Mesendoderm (in vitro differentiated cells): ENCODE results near the gene PDE11A.
A peak's percentile ranks its signal among the peaks of the same experiment; 100 is the strongest.

Experiments
- DNase-seq: peaks from one replicate; pipeline ENCODE4 v3.0.0; 2013
- H2AK5ac ChIP-seq: 2 replicates; pipeline ENCODE4 v1.6.1; 2013; ENCODE audit warnings: low read length, inconsistent platforms
- H2BK120ac ChIP-seq: 2 replicates; pipeline ENCODE4 v1.6.1; 2013; ENCODE audit warnings: low read depth, mild to moderate bottlenecking, low read length, moderate library complexity, mixed read lengths
- H2BK15ac ChIP-seq: replicated peaks from 2 replicates; pipeline ENCODE4 v1.6.1; 2013; ENCODE audit warnings: low read depth, mild to moderate bottlenecking, moderate library complexity
- H2BK5ac ChIP-seq: 2 replicates; pipeline ENCODE4 v1.6.1; 2013; ENCODE audit warnings: low read length, inconsistent platforms
- H3K18ac ChIP-seq: 2 replicates; pipeline ENCODE4 v1.6.1; 2013; ENCODE audit warnings: mild to moderate bottlenecking, low read length, mixed read lengths
- H3K23ac ChIP-seq: one replicate; pipeline ENCODE4 v1.6.1; 2013; ENCODE audit warnings: low read length
- H3K27ac ChIP-seq: 2 replicates; pipeline ENCODE4 v1.5.1; 2013; ENCODE audit warnings: low read depth, mild to moderate bottlenecking, inconsistent platforms, low read length, moderate library complexity
- H3K27me3 ChIP-seq: 2 replicates; pipeline ENCODE4 v1.6.1; 2013; ENCODE audit warnings: low read length, control low read depth, mild to moderate bottlenecking, inconsistent platforms; ENCODE audit not compliant: insufficient read depth, poor library complexity
- H3K36me3 ChIP-seq: 2 replicates; pipeline ENCODE4 v1.6.1; 2013; ENCODE audit warnings: low read length, inconsistent platforms; ENCODE audit not compliant: control insufficient read depth, insufficient read depth
- H3K4ac ChIP-seq: one replicate; pipeline ENCODE4 v1.6.1; 2013; ENCODE audit warnings: low read depth, mild to moderate bottlenecking, low read length, moderate library complexity
- H3K4me1 ChIP-seq: 2 replicates; pipeline ENCODE4 v1.6.1; 2013; ENCODE audit warnings: low read depth, low read length, inconsistent platforms; ENCODE audit not compliant: control insufficient read depth
- H3K4me2 ChIP-seq: 2 replicates; pipeline ENCODE4 v1.6.1; 2013; ENCODE audit warnings: low read length
- H3K4me3 ChIP-seq: 2 replicates; pipeline ENCODE4 v1.5.1; 2013; ENCODE audit warnings: mild to moderate bottlenecking, low read length
- H3K56ac ChIP-seq: one replicate; pipeline ENCODE4 v1.6.1; 2013; ENCODE audit warnings: low read length
- H3K79me1 ChIP-seq: 2 replicates; pipeline ENCODE4 v1.6.1; 2013; ENCODE audit warnings: low read length, inconsistent platforms
- H3K79me2 ChIP-seq: 2 replicates; pipeline ENCODE4 v1.6.1; 2013; ENCODE audit warnings: mild to moderate bottlenecking, low read length; ENCODE audit not compliant: control insufficient read depth, insufficient read depth
- H3K9ac ChIP-seq: 2 replicates; pipeline ENCODE4 v1.6.1; 2013; ENCODE audit warnings: low read length, inconsistent platforms
- H4K5ac ChIP-seq: one replicate; pipeline ENCODE4 v1.6.1; 2013; ENCODE audit warnings: low read length
- H4K8ac ChIP-seq: one replicate; pipeline ENCODE4 v1.6.1; 2013; ENCODE audit warnings: low read depth, mild to moderate bottlenecking, control low read depth, low read length, moderate library complexity
- WGBS: extraction: QIAGEN DNeasy Blood & Tissue Kit; methylation state at CpG from one replicate; pipeline ENCODE4 v1.1.7; 2013; ENCODE audit warnings: low lambda C conversion rate, missing lambda C conversion rate; ENCODE audit not compliant: insufficient coverage; ENCODE audit errors: extremely low coverage; 5-methylcytosine and 5-hydroxymethylcytosine counted together

The PDE11A gene

GRCh38 chr2:177676636-177677035, 395.9 kb downstream of the PDE11A start:
- no peak overlapping the region for H4K5ac ChIP-seq
- H3K4me1 ChIP-seq = peaks cover 7% of the 10 kb centered on the region
- no peak for DNase-seq
- no peak overlapping the region for H2BK5ac ChIP-seq
- H3K18ac ChIP-seq = no peak overlapping the region
- H3K36me3 ChIP-seq = no peaks in the 10 kb centered on the region
- H4K8ac ChIP-seq = no peak overlapping the region
- no peak overlapping the region for H2BK120ac ChIP-seq
- no peaks in the 10 kb centered on the region for H3K79me2 ChIP-seq
- no peak overlapping the region for H3K4me2 ChIP-seq
- no peak overlapping the region for H3K4me3 ChIP-seq
- H3K4ac ChIP-seq = no peak overlapping the region
- H3K27me3 ChIP-seq = no peaks in the 10 kb centered on the region
- WGBS = no CpG with 5 or more reads among the region's 3 CpGs
- H3K79me1 ChIP-seq = no peaks in the 10 kb centered on the region
- H3K56ac ChIP-seq = peak overlapping the region; percentile 4
- no peak overlapping the region for H3K23ac ChIP-seq
- no peak overlapping the region for H3K27ac ChIP-seq
- H2AK5ac ChIP-seq = no peak overlapping the region
- no peak overlapping the region for H3K9ac ChIP-seq
- no peak overlapping the region for H2BK15ac ChIP-seq

- no peak overlapping the region for H3K56ac ChIP-seq
- H2BK120ac ChIP-seq = no peak overlapping the region
- H3K9ac ChIP-seq = no peak overlapping the region
- H2BK15ac ChIP-seq = no peak overlapping the region
- H3K18ac ChIP-seq = no peak overlapping the region
- H3K79me2 ChIP-seq = no peaks in the 10 kb centered on the region
- H3K4me3 ChIP-seq = no peak overlapping the region
- no peak overlapping the region for H3K4ac ChIP-seq
- no peaks in the 10 kb centered on the region for H3K36me3 ChIP-seq
- H3K79me1 ChIP-seq = no peaks in the 10 kb centered on the region
- no peaks in the 10 kb centered on the region for H3K27me3 ChIP-seq
- no peak overlapping the region for H3K23ac ChIP-seq
- H3K4me1 ChIP-seq = peaks cover 6% of the 10 kb centered on the region
- H2AK5ac ChIP-seq = no peak overlapping the region
- DNase-seq = no peak
- no peak overlapping the region for H2BK5ac ChIP-seq
- H4K8ac ChIP-seq = no peak overlapping the region
- no peak overlapping the region for H3K27ac ChIP-seq
- H4K5ac ChIP-seq = no peak overlapping the region
- no peak overlapping the region for H3K4me2 ChIP-seq
- WGBS = no CpG with 5 or more reads among the region's 1 CpG
These were observed 396.8 kb downstream of the PDE11A start for GRCh38 chr2:177675825-177676224.

GRCh38 chr2:177675350-177675821, 397.2 kb downstream of the PDE11A start:
- H3K4me3 ChIP-seq = no peak overlapping the region
- no peak overlapping the region for H3K18ac ChIP-seq
- H4K8ac ChIP-seq = no peak overlapping the region
- H3K27me3 ChIP-seq = no peaks in the 10 kb centered on the region
- no peak overlapping the region for H3K23ac ChIP-seq
- H3K36me3 ChIP-seq = no peaks in the 10 kb centered on the region
- H3K79me2 ChIP-seq = no peaks in the 10 kb centered on the region
- H3K79me1 ChIP-seq = no peaks in the 10 kb centered on the region
- H4K5ac ChIP-seq = no peak overlapping the region
- H3K9ac ChIP-seq = no peak overlapping the region
- H2BK5ac ChIP-seq = no peak overlapping the region
- WGBS = no CpG with 5 or more reads among the region's 6 CpGs
- H3K4me1 ChIP-seq = peaks cover 6% of the 10 kb centered on the region
- no peak overlapping the region for H3K56ac ChIP-seq
- H3K4me2 ChIP-seq = no peak overlapping the region
- DNase-seq = no peak
- no peak overlapping the region for H3K4ac ChIP-seq
- H2BK120ac ChIP-seq = no peak overlapping the region
- H3K27ac ChIP-seq = no peak overlapping the region
- no peak overlapping the region for H2AK5ac ChIP-seq
- H2BK15ac ChIP-seq = no peak overlapping the region

GRCh38 chr2:177673602-177674595, 398.7 kb downstream of the PDE11A start:
- H2BK5ac ChIP-seq = no peak overlapping the region
- no peak overlapping the region for H4K8ac ChIP-seq
- H3K4ac ChIP-seq = no peak overlapping the region
- H3K27ac ChIP-seq = no peak overlapping the region
- no peak overlapping the region for H2BK120ac ChIP-seq
- no peak overlapping the region for H3K4me3 ChIP-seq
- H3K23ac ChIP-seq = no peak overlapping the region
- H2BK15ac ChIP-seq = no peak overlapping the region
- no peaks in the 10 kb centered on the region for H3K27me3 ChIP-seq
- no peak overlapping the region for H4K5ac ChIP-seq
- H3K4me2 ChIP-seq = no peak overlapping the region
- no peak for DNase-seq
- no peaks in the 10 kb centered on the region for H3K4me1 ChIP-seq
- H3K18ac ChIP-seq = no peak overlapping the region
- H2AK5ac ChIP-seq = no peak overlapping the region
- no peaks in the 10 kb centered on the region for H3K36me3 ChIP-seq
- WGBS = no CpG with 5 or more reads among the region's 9 CpGs
- H3K9ac ChIP-seq = no peak overlapping the region
- no peak overlapping the region for H3K56ac ChIP-seq
- H3K79me1 ChIP-seq = no peaks in the 10 kb centered on the region
- H3K79me2 ChIP-seq = no peaks in the 10 kb centered on the region

- Histone ChIP-seq H3K27ac (no peak overlapping the region), H2BK15ac (no peak overlapping the region), H3K18ac (no peak overlapping the region), H3K79me2 (no peaks in the 10 kb centered on the region), H3K27me3 (no peaks in the 10 kb centered on the region), H3K4me3 (no peak overlapping the region), H3K4me2 (no peak overlapping the region), H3K4me1 (no peaks in the 10 kb centered on the region), H3K4ac (no peak overlapping the region), H3K56ac (no peak overlapping the region), H2BK5ac (no peak overlapping the region), H3K23ac (no peak overlapping the region), H3K79me1 (no peaks in the 10 kb centered on the region), H4K8ac (no peak overlapping the region), H2AK5ac (no peak overlapping the region), H3K36me3 (no peaks in the 10 kb centered on the region), H2BK120ac (no peak overlapping the region), H3K9ac (no peak overlapping the region), H4K5ac (no peak overlapping the region)
- WGBS = no CpG with 5 or more reads among the region's 4 CpGs
- DNase-seq = no peak
These were observed 400.9 kb downstream of the PDE11A start for GRCh38 chr2:177671662-177672061.
